Mesendoderm (in vitro differentiated cells): Measurements from ENCODE around the gene MSANTD7.
A peak's percentile ranks its signal among the peaks of the same experiment; 100 is the strongest.

Source experiments
- DNase-seq: peaks from one replicate; pipeline ENCODE4 v3.0.0; 2013
- H2AK5ac ChIP-seq: 2 replicates; pipeline ENCODE4 v1.6.1; 2013; ENCODE audit warnings: low read length, inconsistent platforms
- H2BK120ac ChIP-seq: 2 replicates; pipeline ENCODE4 v1.6.1; 2013; ENCODE audit warnings: low read depth, mild to moderate bottlenecking, low read length, moderate library complexity, mixed read lengths
- H2BK15ac ChIP-seq: replicated peaks from 2 replicates; pipeline ENCODE4 v1.6.1; 2013; ENCODE audit warnings: low read depth, mild to moderate bottlenecking, moderate library complexity
- H2BK5ac ChIP-seq: 2 replicates; pipeline ENCODE4 v1.6.1; 2013; ENCODE audit warnings: low read length, inconsistent platforms
- H3K18ac ChIP-seq: 2 replicates; pipeline ENCODE4 v1.6.1; 2013; ENCODE audit warnings: mild to moderate bottlenecking, low read length, mixed read lengths
- H3K23ac ChIP-seq: one replicate; pipeline ENCODE4 v1.6.1; 2013; ENCODE audit warnings: low read length
- H3K27ac ChIP-seq: 2 replicates; pipeline ENCODE4 v1.5.1; 2013; ENCODE audit warnings: low read depth, mild to moderate bottlenecking, inconsistent platforms, low read length, moderate library complexity
- H3K27me3 ChIP-seq: 2 replicates; pipeline ENCODE4 v1.6.1; 2013; ENCODE audit warnings: low read length, control low read depth, mild to moderate bottlenecking, inconsistent platforms; ENCODE audit not compliant: insufficient read depth, poor library complexity
- H3K36me3 ChIP-seq: 2 replicates; pipeline ENCODE4 v1.6.1; 2013; ENCODE audit warnings: low read length, inconsistent platforms; ENCODE audit not compliant: control insufficient read depth, insufficient read depth
- H3K4ac ChIP-seq: one replicate; pipeline ENCODE4 v1.6.1; 2013; ENCODE audit warnings: low read depth, mild to moderate bottlenecking, low read length, moderate library complexity
- H3K4me1 ChIP-seq: 2 replicates; pipeline ENCODE4 v1.6.1; 2013; ENCODE audit warnings: low read depth, low read length, inconsistent platforms; ENCODE audit not compliant: control insufficient read depth
- H3K4me2 ChIP-seq: 2 replicates; pipeline ENCODE4 v1.6.1; 2013; ENCODE audit warnings: low read length
- H3K4me3 ChIP-seq: 2 replicates; pipeline ENCODE4 v1.5.1; 2013; ENCODE audit warnings: mild to moderate bottlenecking, low read length
- H3K56ac ChIP-seq: one replicate; pipeline ENCODE4 v1.6.1; 2013; ENCODE audit warnings: low read length
- H3K79me1 ChIP-seq: 2 replicates; pipeline ENCODE4 v1.6.1; 2013; ENCODE audit warnings: low read length, inconsistent platforms
- H3K79me2 ChIP-seq: 2 replicates; pipeline ENCODE4 v1.6.1; 2013; ENCODE audit warnings: mild to moderate bottlenecking, low read length; ENCODE audit not compliant: control insufficient read depth, insufficient read depth
- H3K9ac ChIP-seq: 2 replicates; pipeline ENCODE4 v1.6.1; 2013; ENCODE audit warnings: low read length, inconsistent platforms
- H4K5ac ChIP-seq: one replicate; pipeline ENCODE4 v1.6.1; 2013; ENCODE audit warnings: low read length
- H4K8ac ChIP-seq: one replicate; pipeline ENCODE4 v1.6.1; 2013; ENCODE audit warnings: low read depth, mild to moderate bottlenecking, control low read depth, low read length, moderate library complexity
- WGBS: extraction: QIAGEN DNeasy Blood & Tissue Kit; methylation state at CpG from one replicate; pipeline ENCODE4 v1.1.7; 2013; ENCODE audit warnings: low lambda C conversion rate, missing lambda C conversion rate; ENCODE audit not compliant: insufficient coverage; ENCODE audit errors: extremely low coverage; 5-methylcytosine and 5-hydroxymethylcytosine counted together

The MSANTD7 gene

DNA sequence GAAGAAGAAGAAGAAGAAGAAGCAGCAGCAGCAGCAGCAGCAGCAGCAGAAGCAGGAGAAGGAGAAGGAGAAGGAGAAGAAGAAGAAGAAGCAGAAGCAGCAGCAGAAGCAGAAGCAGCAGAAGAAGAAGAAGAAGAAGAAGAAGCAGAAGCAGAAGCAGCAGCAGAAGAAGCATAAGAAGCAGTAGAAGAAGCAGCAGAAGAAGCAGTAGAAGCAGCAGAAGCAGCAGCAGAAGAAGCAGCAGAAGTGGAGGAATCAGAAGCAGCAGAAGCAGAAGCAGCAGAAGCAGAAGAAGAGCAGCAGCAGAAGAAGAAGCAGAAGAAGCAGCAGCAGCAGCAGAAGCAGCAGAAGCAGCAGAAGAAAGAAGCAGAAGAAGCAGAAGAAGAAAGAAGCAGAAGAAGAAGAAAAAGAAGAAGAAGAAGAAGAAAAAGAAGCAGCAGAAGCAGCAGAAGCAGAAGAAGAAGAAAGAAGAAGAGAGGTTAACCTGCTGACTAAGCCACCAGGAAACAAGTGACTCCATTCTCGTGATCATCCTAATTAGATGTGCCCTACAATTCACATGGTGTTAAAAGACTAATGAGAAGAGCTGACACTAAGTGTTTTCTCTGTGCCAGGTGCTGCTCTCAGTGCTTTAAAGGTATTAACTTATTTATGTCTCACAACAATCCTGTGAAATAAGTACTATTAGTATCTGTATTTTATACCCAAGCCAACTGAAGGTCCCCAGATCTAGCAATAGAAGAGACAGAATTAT is 11.9 kb upstream of the MSANTD7 start:
- H3K27me3 ChIP-seq: no peaks in the 10 kb centered on the region
- H2AK5ac ChIP-seq: no peak overlapping the region
- H3K4me1 ChIP-seq: no peaks in the 10 kb centered on the region
- H2BK5ac ChIP-seq: no peak overlapping the region
- no peak overlapping the region for H3K9ac ChIP-seq
- H4K5ac ChIP-seq: no peak overlapping the region
- no peaks in the 10 kb centered on the region for H3K36me3 ChIP-seq
- no peaks in the 10 kb centered on the region for H3K79me1 ChIP-seq
- peak overlapping the region; percentile 72 for H3K23ac ChIP-seq
- H3K79me2 ChIP-seq: no peaks in the 10 kb centered on the region
- H3K4ac ChIP-seq: no peak overlapping the region
- H2BK120ac ChIP-seq: no peak overlapping the region
- no peak overlapping the region for H3K18ac ChIP-seq
- WGBS: no CpG with 5 or more reads among the region's 1 CpG
- H4K8ac ChIP-seq: no peak overlapping the region
- H3K4me3 ChIP-seq: no peak overlapping the region
- no peak overlapping the region for H3K4me2 ChIP-seq
- H3K56ac ChIP-seq: no peak overlapping the region
- H2BK15ac ChIP-seq: no peak overlapping the region
- no peak overlapping the region for H3K27ac ChIP-seq
- no peak for DNase-seq

DNA sequence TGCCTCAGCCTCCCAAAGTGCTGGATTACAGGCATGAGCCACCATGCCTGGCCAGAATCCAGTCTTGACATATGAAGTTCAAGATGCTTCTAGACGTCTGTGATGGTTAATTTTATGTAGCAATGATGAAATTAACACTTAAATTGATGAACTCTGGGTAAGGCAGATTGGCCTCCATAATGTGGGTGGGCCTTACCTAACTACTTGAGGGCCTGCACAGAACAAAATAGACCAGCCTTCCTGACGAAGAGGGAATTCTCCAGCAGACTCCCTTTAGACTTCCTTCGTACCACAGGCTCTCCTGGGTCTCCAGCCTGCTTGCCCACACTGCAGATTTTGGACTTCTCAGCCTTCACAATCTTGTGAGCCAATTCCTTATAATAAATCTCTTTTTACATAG is 5.0 kb upstream of the MSANTD7 start:
- WGBS: no CpG with 5 or more reads among the region's 3 CpGs
- H3K9ac ChIP-seq: no peak overlapping the region
- H2BK15ac ChIP-seq: no peak overlapping the region

DNA sequence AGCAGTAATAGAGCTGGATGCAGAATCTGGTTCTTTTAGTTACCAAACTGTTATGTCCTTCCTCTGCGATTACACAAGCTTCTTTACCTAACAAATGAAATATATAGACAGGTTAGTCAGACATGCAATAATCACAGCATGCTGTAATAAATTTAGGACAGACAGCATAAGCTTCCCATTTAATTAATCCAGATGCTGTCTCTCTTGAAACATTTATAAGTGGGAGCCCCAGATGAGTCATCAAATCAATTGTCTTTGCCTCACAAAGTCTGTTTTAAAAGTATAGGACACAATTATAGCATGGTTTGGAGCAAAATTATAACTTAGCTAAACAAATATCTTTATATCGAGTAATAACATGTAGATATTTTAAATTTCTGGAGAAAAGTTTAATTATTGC is 1.9 kb upstream of the MSANTD7 start:
- Histone ChIP-seq H3K4me2 (no peak overlapping the region), H4K5ac (no peak overlapping the region), H3K36me3 (no peaks in the 10 kb centered on the region), H3K79me1 (peaks cover 3% of the 10 kb centered on the region), H3K4ac (no peak overlapping the region), H2BK15ac (no peak overlapping the region), H3K27me3 (no peaks in the 10 kb centered on the region), H4K8ac (no peak overlapping the region), H3K27ac (no peak overlapping the region), H3K79me2 (peaks cover 18% of the 10 kb centered on the region), H2BK120ac (no peak overlapping the region), H3K9ac (no peak overlapping the region), H3K4me3 (no peak overlapping the region), H3K4me1 (peaks cover 4% of the 10 kb centered on the region), H2BK5ac (no peak overlapping the region), H3K56ac (no peak overlapping the region), H3K18ac (no peak overlapping the region), H3K23ac (no peak overlapping the region), H2AK5ac (no peak overlapping the region)
- no CpG with 5 or more reads among the region's 2 CpGs for WGBS
- DNase-seq: no peak

More for the DNA sequence above, 5.0 kb upstream of the MSANTD7 start:
- no peaks in the 10 kb centered on the region for H3K79me1 ChIP-seq
- H2BK5ac ChIP-seq: no peak overlapping the region
- H3K79me2 ChIP-seq: no peaks in the 10 kb centered on the region
- no peak overlapping the region for H3K4me2 ChIP-seq
- H3K27me3 ChIP-seq: no peaks in the 10 kb centered on the region
- H3K23ac ChIP-seq: no peak overlapping the region
- H2BK120ac ChIP-seq: no peak overlapping the region
- DNase-seq: no peak
- no peak overlapping the region for H4K8ac ChIP-seq
- H3K27ac ChIP-seq: no peak overlapping the region
- no peak overlapping the region for H3K4me3 ChIP-seq
- no peak overlapping the region for H3K18ac ChIP-seq
- no peak overlapping the region for H2AK5ac ChIP-seq
- H4K5ac ChIP-seq: no peak overlapping the region
- no peak overlapping the region for H3K4ac ChIP-seq
- no peaks in the 10 kb centered on the region for H3K36me3 ChIP-seq
- H3K4me1 ChIP-seq: peaks cover 4% of the 10 kb centered on the region
- no peak overlapping the region for H3K56ac ChIP-seq

DNA sequence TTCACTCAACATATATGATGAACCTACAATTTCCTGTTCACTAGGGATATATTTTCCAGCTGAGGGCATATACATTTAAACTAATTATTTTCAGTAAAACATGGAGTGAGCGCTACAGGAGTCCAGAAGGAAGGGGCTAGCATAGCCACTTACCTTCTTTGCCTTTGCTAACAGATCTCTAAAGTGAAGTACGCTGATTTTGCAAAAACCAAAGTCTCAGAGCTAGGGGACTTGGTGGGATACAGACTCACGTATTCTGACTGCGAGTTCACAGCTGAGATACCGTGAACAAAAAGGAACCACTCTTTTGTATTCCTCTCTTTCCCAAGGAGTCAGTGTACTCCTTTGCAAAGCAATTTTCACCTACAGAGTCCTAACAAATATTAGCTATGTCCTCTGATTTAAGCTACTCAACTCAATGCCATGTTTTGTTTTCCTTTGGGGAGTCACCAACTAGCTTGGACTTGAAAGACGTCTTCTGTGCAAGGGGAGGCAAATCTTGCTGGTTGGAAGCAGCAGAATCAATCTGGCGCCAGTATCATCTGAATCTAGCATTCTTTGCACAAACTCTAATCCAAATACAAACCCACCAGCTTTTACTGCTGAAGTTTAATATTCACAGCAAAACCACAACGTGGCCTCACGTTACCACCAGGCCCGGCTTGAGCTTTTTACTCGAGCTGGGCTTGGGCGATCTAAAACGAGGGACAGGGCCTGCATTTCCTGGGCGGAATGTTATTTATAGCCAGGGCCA is 926 bp upstream of the MSANTD7 start:
- no peak overlapping the region for H2AK5ac ChIP-seq
- no peak overlapping the region for H4K5ac ChIP-seq
- peak overlapping the region; percentile 16 for H4K8ac ChIP-seq
- no peak overlapping the region for H3K23ac ChIP-seq
- H3K4ac ChIP-seq: no peak overlapping the region
- H3K9ac ChIP-seq: peak overlapping the region; percentile 80
- H2BK5ac ChIP-seq: no peak overlapping the region
- peak overlapping the region; percentile 62 for H3K4me2 ChIP-seq
- H3K79me1 ChIP-seq: peaks cover 9% of the 10 kb centered on the region
- peak overlapping the region; percentile 76 for H3K27ac ChIP-seq
- peak overlapping the region; percentile 90 for H3K56ac ChIP-seq
- no peak for DNase-seq
- H3K4me3 ChIP-seq: peak overlapping the region; percentile 52
- peaks cover 4% of the 10 kb centered on the region for H3K4me1 ChIP-seq
- no CpG with 5 or more reads among the region's 14 CpGs for WGBS
- H2BK15ac ChIP-seq: no peak overlapping the region
- H3K27me3 ChIP-seq: no peaks in the 10 kb centered on the region
- peaks cover 3% of the 10 kb centered on the region for H3K36me3 ChIP-seq
- no peak overlapping the region for H2BK120ac ChIP-seq
- H3K18ac ChIP-seq: peak overlapping the region; percentile 72
- peaks cover 18% of the 10 kb centered on the region for H3K79me2 ChIP-seq

DNA sequence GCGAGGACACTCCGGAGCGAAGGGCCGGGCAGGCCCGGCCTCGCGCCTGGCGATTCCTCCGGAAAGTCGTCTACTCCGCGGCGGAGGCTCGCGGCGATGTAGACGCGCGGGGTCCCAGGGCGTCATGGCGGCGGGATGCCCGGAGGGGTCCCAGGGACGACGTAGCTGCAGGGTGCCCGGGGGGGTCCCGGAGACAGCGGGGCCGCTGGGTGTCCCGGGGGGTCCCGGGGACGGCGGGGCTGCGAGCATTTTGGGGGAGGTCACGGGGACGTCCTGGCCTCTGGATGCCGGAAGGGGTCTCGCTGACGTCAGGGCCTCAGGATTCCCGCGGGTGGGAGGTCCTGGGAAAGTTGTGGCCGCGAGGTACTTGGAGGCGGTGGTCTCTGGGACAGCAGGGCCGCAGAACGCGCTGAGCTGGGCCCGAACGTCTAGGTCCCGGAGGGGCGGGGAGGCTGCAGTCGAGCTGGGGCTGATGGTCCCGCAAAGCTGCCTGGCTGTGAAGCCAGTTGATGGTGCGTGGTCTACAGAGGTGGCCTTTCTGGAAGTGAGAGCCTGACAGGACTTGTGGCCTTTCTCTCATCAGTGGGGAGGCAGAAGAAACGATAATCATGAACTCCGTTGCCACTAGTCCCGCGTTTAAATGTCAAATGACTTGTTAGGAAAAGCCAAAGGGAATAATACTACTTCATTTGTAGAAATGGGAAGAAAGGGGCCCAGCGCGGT is 637 bp downstream of the MSANTD7 start:
- peak overlapping the region; percentile 97 for H3K4me3 ChIP-seq
- no peak overlapping the region for H3K4ac ChIP-seq
- H3K4me2 ChIP-seq: peak overlapping the region; percentile 92
- H3K9ac ChIP-seq: peak overlapping the region; percentile 98
- WGBS: no CpG with 5 or more reads among the region's 60 CpGs
- no peak overlapping the region for H3K18ac ChIP-seq
- peaks cover 10% of the 10 kb centered on the region for H3K79me1 ChIP-seq
- H3K23ac ChIP-seq: no peak overlapping the region
- peak; percentile 83 for DNase-seq
- H3K4me1 ChIP-seq: peaks cover 4% of the 10 kb centered on the region
- no peak overlapping the region for H2AK5ac ChIP-seq
- peak overlapping the region; percentile 59 for H4K8ac ChIP-seq
- H3K27me3 ChIP-seq: no peaks in the 10 kb centered on the region
- no peak overlapping the region for H2BK15ac ChIP-seq
- peak overlapping the region; percentile 78 for H2BK5ac ChIP-seq
- no peak overlapping the region for H2BK120ac ChIP-seq
- H3K27ac ChIP-seq: peak overlapping the region; percentile 76
- no peak overlapping the region for H4K5ac ChIP-seq
- peak overlapping the region; percentile 98 for H3K56ac ChIP-seq
- H3K79me2 ChIP-seq: peaks cover 18% of the 10 kb centered on the region
- peaks cover 12% of the 10 kb centered on the region for H3K36me3 ChIP-seq
